ENCODE data around the gene HBS1L. TPM values are rescaled to one million over a fixed set of nuclear protein-coding genes. Genes with fewer than 3 reads are reported as not detected.

The HBS1L gene
- total and polyA plus RNA-seq, 10 donors = 12.3 to 66.9 (median 49.7) TPM

- H3K9me3 ChIP-seq = no peaks in the 10 kb centered on the region
- H3K4me1 ChIP-seq = no peaks in the 10 kb centered on the region
- H3K36me3 ChIP-seq = no peaks in the 10 kb centered on the region
- TF ChIP-seq POLR2A (IDR thresholded peaks at IDR 0.05) (no peak), POLR2AphosphoS5 (IDR thresholded peaks at IDR 0.05) (no peak), CTCF (IDR thresholded peaks at IDR 0.05 in 8 of 11, conservative IDR thresholded peaks at IDR 0.05 in 3 of 11) (no peak)
- intact Hi-C loops (cut with DNase I; ENCODE audit: low total_unique reads) = no loop called here
- WGBS, 5 donors = 23 to 31% (median 29%) methylated on average over 1 of the region's 1 CpG
- H3K27me3 ChIP-seq (replicated peaks in 1 of 7) = no peaks in the 10 kb centered on the region
- H3K27ac ChIP-seq = no peak overlapping the region
- H3K4me3 ChIP-seq = no peak overlapping the region
- no peak for DNase-seq
Measured at GRCh38 chr6:135075018-135075417, 20.4 kb upstream of the HBS1L start.

- 83 to 88% (median 85%) methylated on average over 2 of the region's 2 CpGs for WGBS, 5 donors
- intact Hi-C loops (cut with DNase I; ENCODE audit: low total_unique reads) = no loop called here
- no peak for TF ChIP-seq POLR2AphosphoS5 (IDR thresholded peaks at IDR 0.05)
- no peak for TF ChIP-seq CTCF (IDR thresholded peaks at IDR 0.05 in 8 of 11, conservative IDR thresholded peaks at IDR 0.05 in 3 of 11)
- TF ChIP-seq POLR2A (IDR thresholded peaks at IDR 0.05) = no peak
Measured at GRCh38 chr6:135073756-135074393, 19.3 kb upstream of the HBS1L start.

GRCh38 chr6:135073217-135073616 lies 18.6 kb upstream of the HBS1L start:
- Histone ChIP-seq H3K27ac (no peak overlapping the region), H3K9me3 (no peaks in the 10 kb centered on the region), H3K4me3 (no peak overlapping the region), H3K4me1 (no peaks in the 10 kb centered on the region), H3K27me3 (replicated peaks in 1 of 7) (no peaks in the 10 kb centered on the region), H3K36me3 (no peaks in the 10 kb centered on the region)
- DNase-seq = no peak
- intact Hi-C loops (cut with DNase I; ENCODE audit: low total_unique reads) = no loop called here
- TF ChIP-seq CTCF (IDR thresholded peaks at IDR 0.05 in 8 of 11, conservative IDR thresholded peaks at IDR 0.05 in 3 of 11) (no peak), POLR2AphosphoS5 (IDR thresholded peaks at IDR 0.05) (no peak), POLR2A (IDR thresholded peaks at IDR 0.05) (no peak)
- 71 to 83% (median 79%) methylated on average over 1 of the region's 1 CpG for WGBS, 5 donors

More at GRCh38 chr6:135073756-135074393, 19.3 kb upstream of the HBS1L start:
- no peak overlapping the region for H3K4me3 ChIP-seq
- no peaks in the 10 kb centered on the region for H3K27me3 ChIP-seq (replicated peaks in 1 of 7)
- no peak overlapping the region for H3K27ac ChIP-seq
- H3K36me3 ChIP-seq = no peaks in the 10 kb centered on the region
- no peak for DNase-seq
- no peaks in the 10 kb centered on the region for H3K9me3 ChIP-seq
- H3K4me1 ChIP-seq = no peaks in the 10 kb centered on the region

GRCh38 chr6:135072753-135073152 lies 18.1 kb upstream of the HBS1L start:
- H3K4me3 ChIP-seq = no peak overlapping the region
- H3K9me3 ChIP-seq = no peaks in the 10 kb centered on the region
- TF ChIP-seq POLR2AphosphoS5 (IDR thresholded peaks at IDR 0.05) = no peak
- no peak for TF ChIP-seq CTCF (IDR thresholded peaks at IDR 0.05 in 8 of 11, conservative IDR thresholded peaks at IDR 0.05 in 3 of 11)
- no peak for TF ChIP-seq POLR2A (IDR thresholded peaks at IDR 0.05)
- no peaks in the 10 kb centered on the region for H3K27me3 ChIP-seq (replicated peaks in 1 of 7)
- no peaks in the 10 kb centered on the region for H3K36me3 ChIP-seq
- H3K27ac ChIP-seq = no peak overlapping the region
- 43 to 66% (median 55%) methylated on average over 3 of the region's 3 CpGs for WGBS, 5 donors
- H3K4me1 ChIP-seq = no peaks in the 10 kb centered on the region
- DNase-seq = no peak
- intact Hi-C loops (cut with DNase I; ENCODE audit: low total_unique reads) = no loop called here
